Motor neuron (in vitro differentiated cells): Measurements from ENCODE around the gene PIK3C2B. TPM values are rescaled to one million over a fixed set of nuclear protein-coding genes. Genes with fewer than 3 reads are reported as not detected.

Experiments
- ATAC-seq, 8 experiments: fragments of 200-7000 bp; cut with Tn5 transposase; replicated peaks in 6 of 8; 2 replicates each; pipeline ENCODE4 v1.8.0; 2021; ENCODE audit warnings: mild to moderate bottlenecking in 8 of 8, moderate library complexity in 8 of 8
- H3K27ac ChIP-seq, 2 donors: fragments of 250-450 bp; sonication (Bioruptor Pico); 2 replicates each; pipeline ENCODE4 v1.9.0; 2021; ENCODE audit warnings: antibody characterized with exemption in 2 of 2, mild to moderate bottlenecking in 2 of 2, moderate library complexity in 1 of 2
- H3K4me1 ChIP-seq, 2 donors: fragments of 250-450 bp; sonication (Bioruptor Pico); replicated peaks in 1 of 2; 2 replicates each; pipeline ENCODE4 v1.6.1; 2021; ENCODE audit warnings: antibody characterized with exemption in 2 of 2, mild to moderate bottlenecking in 2 of 2, moderate library complexity in 1 of 2
- H3K4me3 ChIP-seq, 5 donors: fragments of 250-450 bp; sonication (Bioruptor Pico); 2 replicates each; pipeline ENCODE4 v1.9.0; 2021; ENCODE audit warnings: antibody characterized with exemption in 5 of 5, mild to moderate bottlenecking in 5 of 5, moderate library complexity in 4 of 5
- WGBS, 10 experiments: fragments of 450-650 bp; shearing (Covaris generic); methylation state at CpG; one replicate each; pipeline ENCODE4 v1.0.0; 2022; 5-methylcytosine and 5-hydroxymethylcytosine counted together
- in situ Hi-C, 9 experiments: fragments of 400-800 bp; cut with MboI; loops; one replicate each; pipeline ENCODE4 v1.15.0; 2021; ENCODE audit warnings: low sequenced_read_pairs in 9 of 9, low pct_unique_long_range_greater_than_20kb in 2 of 9; ENCODE audit not compliant: unreplicated experiment in 9 of 9
- total RNA-seq, 8 experiments: library from RNA; unstranded; fragments of 300-600 nt; gene quantifications; 2 replicates each; pipeline versions ENCODE4 v1.2.3 to v1.2.4, GENCODE V29; 2022

Gene PIK3C2B
- total RNA-seq, 8 experiments from 2014 or later, result 4.6 to 60.2 (median 23.7) TPM

GRCh38 chr1:204472660-204473059 lies 21.9 kb downstream of the PIK3C2B start:
- WGBS, 10 experiments, result 70 to 100% (median 100%) methylated on average over 2 of the region's 2 CpGs; no CpG with 5 or more reads in 5 of the 10 experiments
- no peaks in the 10 kb centered on the region for H3K4me1 ChIP-seq
- no peak for ATAC-seq
- no peak overlapping the region for H3K27ac ChIP-seq
- H3K4me3 ChIP-seq, result no peak overlapping the region
- in situ Hi-C loops, result no loop called here

GRCh38 chr1:204471687-204472086 lies 22.9 kb downstream of the PIK3C2B start:
- H3K4me1 ChIP-seq, result peaks cover 0 to under 1% of the 10 kb centered on the region in 2 donors
- in situ Hi-C loops, result no loop called here
- no peak overlapping the region for H3K4me3 ChIP-seq
- H3K27ac ChIP-seq, result no peak overlapping the region
- no peak for ATAC-seq
- 45 to 100% (median 94%) methylated on average over 1 to 4 of the region's 4 CpGs; no CpG with 5 or more reads in 3 of the 10 experiments for WGBS, 10 experiments

- peaks cover 4 to 8% of the 10 kb centered on the region in 2 donors for H3K4me1 ChIP-seq
- no peak overlapping the region for H3K27ac ChIP-seq
- no peak for ATAC-seq
Observed at GRCh38 chr1:204469304-204469703, 25.3 kb downstream of the PIK3C2B start.

GRCh38 chr1:204468766-204469302 lies 25.8 kb downstream of the PIK3C2B start:
- ATAC-seq, result no peak
- in situ Hi-C loops, result no loop called here
- WGBS, 10 experiments, result 77 to 100% (median 87%) methylated on average over 3 to 9 of the region's 18 CpGs; no CpG with 5 or more reads in 5 of the 10 experiments
- Histone ChIP-seq H3K4me1 (peaks cover 4 to 8% of the 10 kb centered on the region in 2 donors), H3K27ac (no peak overlapping the region), H3K4me3 (no peak overlapping the region)

More at GRCh38 chr1:204469304-204469703, 25.3 kb downstream of the PIK3C2B start:
- no peak overlapping the region for H3K4me3 ChIP-seq
- in situ Hi-C loops, result no loop called here
- 80 to 100% (median 95%) methylated on average over 1 to 7 of the region's 10 CpGs; no CpG with 5 or more reads in 4 of the 10 experiments for WGBS, 10 experiments

- ATAC-seq, result peak in 1 of 8 experiments; percentile 59
- in situ Hi-C loops, result no loop called here
- 59 to 100% (median 95%) methylated on average over 2 to 10 of the region's 10 CpGs for WGBS, 10 experiments
- H3K4me3 ChIP-seq, result no peak overlapping the region
- peaks cover 4 to 8% of the 10 kb centered on the region in 2 donors for H3K4me1 ChIP-seq
- H3K27ac ChIP-seq, result no peak overlapping the region
Observed at GRCh38 chr1:204468206-204468605, 26.4 kb downstream of the PIK3C2B start.

- Histone ChIP-seq H3K27ac (peak overlapping the region in 1 of 2 donors; percentile 22), H3K4me1 (peaks cover 4 to 8% of the 10 kb centered on the region in 2 donors), H3K4me3 (no peak overlapping the region)
- peak in 7 of 8 experiments; percentile 30 to 78 (median 52) for ATAC-seq
- 80 to 100% (median 93%) methylated on average over 1 to 11 of the region's 17 CpGs; no CpG with 5 or more reads in 3 of the 10 experiments for WGBS, 10 experiments
- in situ Hi-C loops, result no loop called here
Observed at GRCh38 chr1:204466416-204467405, 27.9 kb downstream of the PIK3C2B start.

GRCh38 chr1:204465546-204466415 lies 28.8 kb downstream of the PIK3C2B start:
- ATAC-seq, result peak in 7 of 8 experiments; percentile 42 to 75 (median 66)
- no peak overlapping the region for H3K4me3 ChIP-seq

GRCh38 chr1:204464701-204465100 lies 29.9 kb downstream of the PIK3C2B start:
- in situ Hi-C loops, result no loop called here

More at GRCh38 chr1:204465546-204466415, 28.8 kb downstream of the PIK3C2B start:
- H3K4me1 ChIP-seq, result peaks cover 4 to 8% of the 10 kb centered on the region in 2 donors
- in situ Hi-C loops, result no loop called here
- 55 to 98% (median 83%) methylated on average over 1 to 10 of the region's 17 CpGs; no CpG with 5 or more reads in 2 of the 10 experiments for WGBS, 10 experiments
- H3K27ac ChIP-seq, result no peak overlapping the region

GRCh38 chr1:204464187-204464631 lies 30.4 kb downstream of the PIK3C2B start:
- in situ Hi-C loops, result no loop called here
- Histone ChIP-seq H3K27ac (no peak overlapping the region), H3K4me3 (no peak overlapping the region), H3K4me1 (peaks cover 7 to 8% of the 10 kb centered on the region in 2 donors)
- WGBS, 10 experiments, result 17 to 100% (median 93%) methylated on average over 1 to 3 of the region's 3 CpGs; no CpG with 5 or more reads in 4 of the 10 experiments
- ATAC-seq, result no peak

More at GRCh38 chr1:204464701-204465100, 29.9 kb downstream of the PIK3C2B start:
- 0 to 100% (median 75%) methylated on average over 1 of the region's 1 CpG; no CpG with 5 or more reads in 3 of the 10 experiments for WGBS, 10 experiments
- no peak for ATAC-seq
- Histone ChIP-seq H3K27ac (no peak overlapping the region), H3K4me1 (peaks cover 4 to 8% of the 10 kb centered on the region in 2 donors), H3K4me3 (no peak overlapping the region)

- WGBS, 10 experiments, result 0 to 100% (median 100%) methylated on average over 1 to 5 of the region's 10 CpGs; no CpG with 5 or more reads in 5 of the 10 experiments
- in situ Hi-C loops, result no loop called here
- no peak overlapping the region for H3K27ac ChIP-seq
- no peak overlapping the region for H3K4me3 ChIP-seq
- ATAC-seq, result peak in 1 of 8 experiments; percentile 35
- peaks cover 12 to 16% of the 10 kb centered on the region in 2 donors for H3K4me1 ChIP-seq
Observed at GRCh38 chr1:204463125-204464060, 31.2 kb downstream of the PIK3C2B start.

GRCh38 chr1:204462229-204462561 lies 32.4 kb downstream of the PIK3C2B start:
- ATAC-seq, result no peak
- in situ Hi-C loops, result no loop called here
- Histone ChIP-seq H3K27ac (no peak overlapping the region), H3K4me1 (peaks cover 24 to 27% of the 10 kb centered on the region in 2 donors), H3K4me3 (no peak overlapping the region)
- WGBS, 10 experiments, result 33 to 100% (median 98%) methylated on average over 1 to 3 of the region's 4 CpGs; no CpG with 5 or more reads in 4 of the 10 experiments
